ENCODE results near the gene CCDC157.

Gene CCDC157

GRCh38 chr22:30356449-30357235 lies at the start of gene CCDC157, which contains the start of gene SF3A1:
CCDC157 (plus strand) TSS chr22:30357007; CDS start chr22:30366001, 8,994 bp downstream.
SF3A1 (minus strand) TSS chr22:30356894; CDS start chr22:30356792, 102 bp downstream.
- intact Hi-C loops (cut with DNase I), result no loop called here
- DNase-seq, result peak; percentile 80 to 98 (median 88)

GRCh38 chr22:30307041-30307574 lies 49.7 kb upstream of the CCDC157 start:
- intact Hi-C loops (cut with DNase I), result no loop called here
- no peak for DNase-seq

DNA sequence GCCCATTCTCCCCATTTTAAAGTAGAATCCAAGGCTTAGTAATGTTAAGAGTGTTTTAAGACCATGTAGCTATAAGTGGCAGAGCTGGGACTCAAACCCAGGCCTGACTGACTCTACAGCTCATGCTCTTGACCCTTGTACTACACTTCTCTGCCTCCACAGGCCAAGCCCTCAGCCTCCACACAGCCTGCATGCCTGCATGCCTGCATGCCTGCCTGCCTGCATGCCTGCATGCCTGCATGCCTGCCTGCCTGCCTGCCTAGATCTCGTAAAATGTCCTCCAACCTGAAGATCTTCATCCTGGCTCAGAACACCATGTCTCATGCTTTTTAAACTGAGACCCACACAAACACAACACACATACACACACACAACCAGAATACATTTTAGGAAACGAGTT lies 48.7 kb upstream of the CCDC157 start:
- intact Hi-C loops (cut with DNase I), result no loop called here
- DNase-seq, result peak in 1 of 10 donors; percentile 49

DNA sequence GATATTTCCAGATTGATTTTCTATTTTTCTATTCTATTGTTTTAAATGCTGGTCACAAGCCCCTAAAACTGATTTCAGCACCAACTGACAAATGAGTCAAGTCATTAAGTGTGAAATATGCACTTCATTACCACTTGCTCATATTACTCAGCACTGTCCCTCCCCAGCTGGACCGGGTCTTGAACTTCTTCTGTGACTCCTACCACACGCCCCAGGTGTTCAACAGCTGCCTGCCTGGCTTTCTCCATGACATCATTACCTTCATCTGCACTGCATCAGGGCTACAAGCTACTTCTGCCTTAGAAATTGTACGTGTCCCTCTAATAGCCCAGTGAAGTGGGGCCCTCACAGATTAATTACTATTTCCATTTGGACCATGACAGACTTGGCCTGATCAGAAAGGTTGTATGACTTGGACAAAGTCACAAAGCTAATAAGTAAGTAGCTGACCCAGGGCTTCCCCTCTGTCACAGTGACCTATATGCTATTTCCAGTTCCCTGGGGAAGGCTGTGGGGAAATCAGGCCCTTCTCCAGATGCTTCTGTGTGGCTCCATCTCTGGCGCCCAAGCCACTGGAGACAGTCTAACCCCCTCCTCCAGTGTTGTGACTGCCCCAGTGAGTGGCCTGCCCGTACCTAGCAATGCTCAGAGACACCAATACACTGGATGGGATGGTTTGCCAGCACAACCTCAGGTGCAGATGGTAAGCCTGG lies 48.1 kb upstream of the CCDC157 start:
- DNase-seq, result no peak
- intact Hi-C loops (cut with DNase I), result no loop called here

- intact Hi-C loops (cut with DNase I), result no loop called here
Measured at GRCh38 chr22:30309951-30310741, 46.7 kb upstream of the CCDC157 start.

DNA sequence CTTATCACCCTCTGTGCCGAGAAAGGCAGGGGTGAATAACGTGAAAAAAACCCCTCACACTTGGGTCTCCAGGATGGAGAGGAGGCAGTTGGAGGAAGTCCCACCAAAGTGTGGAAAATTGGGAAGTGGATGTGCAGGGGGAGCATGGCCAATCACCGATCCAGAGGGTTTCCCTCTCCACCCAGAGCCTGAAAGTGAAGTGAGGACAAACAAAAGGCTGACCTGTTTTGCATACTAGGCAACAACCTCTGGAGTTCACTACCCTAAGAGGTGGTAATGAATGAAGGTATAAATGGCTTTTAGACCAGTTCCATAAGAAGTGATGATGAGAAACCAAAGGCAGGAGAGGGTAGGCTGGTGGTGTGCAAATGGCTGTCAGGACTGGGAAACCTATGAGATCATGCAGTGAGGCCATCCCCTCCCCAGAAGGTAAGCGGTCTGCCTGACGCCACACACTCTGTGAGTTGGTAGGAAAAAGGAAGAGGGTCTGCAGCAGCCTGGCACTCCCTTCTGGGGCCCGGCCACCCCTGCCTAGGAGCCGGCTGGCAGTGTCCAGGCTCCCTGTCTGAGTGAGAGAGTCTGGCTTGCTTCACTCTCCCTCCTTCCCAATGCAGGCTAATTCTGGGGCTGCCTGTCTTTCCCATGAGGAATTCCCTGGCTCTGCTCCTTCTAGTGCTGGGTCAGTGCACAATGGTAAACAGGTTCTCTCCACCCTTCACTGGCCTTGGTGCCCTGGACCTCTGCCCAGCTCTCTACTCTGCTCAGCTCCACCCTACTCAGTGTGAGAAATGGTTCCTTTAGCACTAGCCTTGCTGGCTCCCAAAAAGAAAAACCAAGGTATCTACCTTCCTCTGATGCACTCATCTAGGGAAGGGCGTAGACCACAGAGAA lies 45.7 kb upstream of the CCDC157 start:
- no peak for DNase-seq
- intact Hi-C loops (cut with DNase I), result no loop called here

More at GRCh38 chr22:30309951-30310741, 46.7 kb upstream of the CCDC157 start:
- DNase-seq, result no peak

DNA sequence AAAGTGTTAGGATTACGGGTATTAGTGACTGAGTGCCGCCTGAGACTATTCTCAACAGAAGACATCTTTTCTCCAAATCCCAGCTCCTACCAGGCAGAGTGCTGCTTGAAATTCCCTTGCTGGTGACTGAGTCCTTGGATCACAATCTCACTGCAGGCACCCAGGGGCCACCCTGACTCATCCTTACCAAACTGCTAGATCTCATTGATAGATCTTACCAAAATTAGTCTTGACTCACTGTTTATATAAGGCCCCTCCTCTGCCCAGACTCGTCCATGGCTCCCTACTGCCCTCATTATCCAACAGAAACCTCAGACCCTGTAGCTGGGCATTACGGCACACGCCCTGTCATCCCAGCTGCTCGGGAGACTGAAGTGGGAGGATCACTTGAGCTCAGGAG lies 44.8 kb upstream of the CCDC157 start:
- intact Hi-C loops (cut with DNase I), result no loop called here
- no peak for DNase-seq

DNA sequence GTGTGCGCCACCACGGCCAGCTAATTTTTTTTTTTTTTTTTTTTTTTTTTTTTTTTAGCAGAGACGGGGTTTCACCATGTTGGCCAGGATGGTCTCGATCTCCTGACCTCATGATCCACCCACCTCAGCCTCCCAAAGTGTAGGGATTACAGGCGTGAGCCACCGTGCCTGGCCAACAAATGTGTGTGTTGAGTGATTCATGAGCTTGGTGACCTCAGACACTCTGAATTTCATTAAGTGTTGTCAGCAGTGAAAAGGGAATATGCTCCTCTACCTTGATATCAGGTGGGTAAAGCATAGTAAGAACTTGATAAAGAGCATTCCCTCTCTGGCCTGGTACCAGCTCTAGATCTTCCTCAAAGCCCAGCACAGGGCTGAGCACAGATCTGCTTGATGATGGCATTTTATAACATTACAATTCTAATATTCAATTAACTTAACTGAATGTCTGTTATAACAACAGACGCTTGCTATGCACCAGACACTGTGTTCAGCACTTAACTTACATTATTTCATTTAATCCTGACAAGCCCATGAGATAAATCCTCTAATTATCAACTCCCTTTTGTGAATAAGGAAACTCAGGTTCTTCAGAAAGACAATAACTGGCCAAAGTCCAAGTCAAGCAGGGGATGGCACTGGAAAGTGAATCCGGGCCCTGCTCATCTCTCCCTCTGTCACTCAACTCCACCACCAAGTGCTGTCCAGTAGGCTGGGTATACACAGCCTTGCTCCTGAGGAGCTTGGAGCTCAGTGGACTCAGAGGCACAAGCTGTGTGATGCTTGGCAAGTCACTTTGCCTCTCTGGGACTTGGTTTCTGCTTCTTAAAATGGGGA lies 43.1 kb upstream of the CCDC157 start:
- DNase-seq, result no peak
- intact Hi-C loops (cut with DNase I), result no loop called here

DNA sequence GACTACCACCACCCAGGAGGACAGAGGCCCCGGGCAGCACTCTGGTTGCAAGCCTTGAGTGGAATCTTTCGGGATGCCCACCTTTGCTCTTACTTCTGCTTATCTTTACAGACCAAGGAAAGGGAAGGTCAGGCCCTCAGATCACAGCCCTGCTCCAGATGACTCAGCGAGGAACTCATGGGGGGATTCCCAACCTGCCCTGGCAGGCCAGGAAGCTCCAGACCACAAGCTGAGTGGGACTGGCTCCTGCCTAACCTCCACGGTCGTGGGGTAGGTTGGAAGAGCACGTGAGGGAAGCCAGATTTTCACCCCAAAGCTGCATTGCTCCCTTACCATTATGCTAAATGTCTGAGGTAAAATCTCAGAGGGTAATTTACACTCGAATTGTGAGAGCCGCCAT lies 41.9 kb upstream of the CCDC157 start:
- intact Hi-C loops (cut with DNase I), result no loop called here
- peak in 1 of 10 donors; percentile 13 for DNase-seq

DNA sequence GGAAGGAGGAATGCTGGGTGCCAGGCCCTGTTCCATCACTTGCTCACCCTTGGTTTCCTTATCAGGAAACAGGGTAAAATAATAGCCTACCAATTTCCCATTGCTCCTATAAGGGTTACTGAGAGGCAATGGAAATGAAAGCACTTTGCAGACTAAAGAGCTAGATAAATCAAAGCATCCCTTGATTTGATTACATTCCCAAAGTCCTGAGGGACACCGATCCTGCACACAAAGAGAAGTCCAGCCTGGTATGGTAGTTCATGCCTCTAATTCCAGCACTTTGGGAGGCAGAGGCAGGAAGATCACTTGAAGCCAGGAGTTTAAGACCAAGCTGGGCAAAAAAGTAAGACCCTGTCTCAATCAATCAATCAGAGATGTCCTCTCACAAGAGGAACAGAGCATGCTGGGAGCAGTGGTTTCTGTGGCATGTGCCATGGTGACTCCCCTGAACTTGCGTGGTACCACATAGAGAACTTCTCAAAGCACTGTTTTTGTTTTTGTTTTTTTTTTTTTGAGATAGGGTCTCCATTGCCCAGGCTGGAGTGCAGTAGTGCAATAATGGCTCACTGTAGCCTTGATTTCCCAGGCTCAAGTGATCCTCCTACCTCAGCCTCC lies 40.7 kb upstream of the CCDC157 start:
- DNase-seq, result peak in 1 of 10 donors; percentile 1
- intact Hi-C loops (cut with DNase I), result no loop called here

GRCh38 chr22:30317778-30318177 lies 39.0 kb upstream of the CCDC157 start:
- DNase-seq, result no peak
- intact Hi-C loops (cut with DNase I), result no loop called here

DNA sequence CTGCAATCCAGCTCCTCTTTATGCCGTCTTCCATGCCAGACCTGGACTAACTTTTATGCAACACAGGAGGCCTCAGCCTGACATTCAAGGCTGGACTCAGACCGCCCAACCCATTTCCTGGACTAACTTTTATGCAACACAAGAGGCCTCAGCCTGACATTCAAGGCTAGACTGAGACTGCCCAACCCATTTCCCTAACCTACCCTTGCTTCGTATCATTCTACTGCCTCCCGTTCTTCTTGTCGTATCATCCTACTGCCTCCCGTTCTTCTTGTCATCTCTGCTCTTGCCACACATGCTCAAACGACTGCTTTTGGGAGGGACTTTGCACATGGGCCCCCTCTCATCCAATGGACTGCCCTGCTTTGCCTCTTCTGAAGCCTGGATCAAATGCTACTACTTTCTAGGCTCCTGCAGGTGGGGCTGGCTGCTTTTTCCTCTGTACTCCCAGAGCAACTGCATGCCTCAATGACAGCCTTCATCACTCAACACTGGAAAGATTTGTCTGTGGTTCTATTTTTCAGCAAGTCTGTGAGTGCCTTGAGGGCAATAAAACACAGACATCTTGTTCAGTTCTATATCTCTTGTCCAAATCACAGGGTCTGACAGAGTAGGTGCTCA lies 37.9 kb upstream of the CCDC157 start:
- DNase-seq, result peak in 2 of 10 donors; percentile 7
- intact Hi-C loops (cut with DNase I), result no loop called here

DNA sequence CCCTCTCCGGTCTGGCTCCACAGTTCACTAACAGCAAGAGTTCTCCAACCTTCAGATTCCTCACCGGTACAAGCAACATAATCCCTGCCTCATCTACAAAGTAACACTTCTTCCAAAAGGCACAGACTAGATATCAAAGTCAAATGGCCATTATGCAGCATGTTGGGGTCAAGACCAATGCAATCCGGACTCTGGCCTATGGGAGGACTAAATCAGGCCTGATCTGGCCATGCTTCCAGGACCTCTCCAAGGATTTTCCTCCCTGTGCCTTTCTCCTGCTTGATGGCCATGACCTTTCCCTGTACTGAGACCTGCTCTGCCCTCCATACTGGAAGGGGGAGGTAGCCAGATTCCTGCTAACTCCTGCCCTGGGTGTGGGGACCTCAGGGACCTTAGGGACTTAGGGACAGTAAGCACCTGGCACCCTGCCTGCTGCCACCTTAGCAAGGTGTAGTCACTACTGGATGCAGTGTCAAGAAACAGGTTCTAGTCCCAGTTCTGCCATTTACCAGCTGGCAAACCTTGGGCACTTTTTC lies 36.7 kb upstream of the CCDC157 start:
- intact Hi-C loops (cut with DNase I), result no loop called here
- no peak for DNase-seq

- DNase-seq, result no peak
- intact Hi-C loops (cut with DNase I), result no loop called here
Measured at GRCh38 chr22:30321461-30321860, 35.3 kb upstream of the CCDC157 start.

DNA sequence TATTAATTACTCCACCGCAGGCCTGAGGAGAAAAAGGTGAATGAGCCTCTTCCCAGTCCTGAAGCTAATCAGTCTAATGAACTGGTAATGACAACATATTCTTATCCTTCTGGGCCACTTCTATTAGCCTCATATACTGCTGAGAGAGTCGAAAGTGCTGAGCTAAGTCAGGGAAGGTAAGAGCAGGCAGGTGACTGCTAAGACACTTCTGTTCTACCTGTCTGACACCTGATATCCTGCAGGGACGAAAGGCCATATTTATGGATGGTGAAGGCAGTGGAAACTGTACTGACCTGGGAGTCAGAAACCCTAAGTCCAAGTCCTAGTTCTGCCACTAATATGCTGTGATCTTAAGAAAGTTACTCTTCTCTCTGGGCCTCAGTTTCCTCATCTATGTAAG lies 33.6 kb upstream of the CCDC157 start:
- no peak for DNase-seq
- intact Hi-C loops (cut with DNase I), result no loop called here

GRCh38 chr22:30324014-30324730 lies 32.6 kb upstream of the CCDC157 start:
- intact Hi-C loops (cut with DNase I), result no loop called here
- DNase-seq, result peak in 1 of 10 donors; percentile 64
